Measurements from ENCODE around the gene RND3.

Gene RND3

GRCh38 chr2:150426724-150427123, 60.7 kb downstream of the RND3 start:
- no peaks in the 10 kb centered on the region for H3K9me3 ChIP-seq (ENCODE audit: insufficient read depth, low read length, severe bottlenecking)
- peaks cover 6% of the 10 kb centered on the region; the same call in 1 of the 2 replicates for H3K4me1 ChIP-seq (ENCODE audit: insufficient read depth, low read length)
- no peaks in the 10 kb centered on the region for H3K36me3 ChIP-seq (ENCODE audit: insufficient read depth, low read length)
- H4K20me1 ChIP-seq (ENCODE audit: insufficient read depth, low read length): no peaks in the 10 kb centered on the region
- no peak overlapping the region for H3K4me2 ChIP-seq (ENCODE audit: insufficient read depth, low read length)
- DNase-seq (no peak), ATAC-seq (ENCODE audit: insufficient read depth, low read depth) (no peak)
- no peaks in the 10 kb centered on the region for H3K79me2 ChIP-seq (ENCODE audit: insufficient read depth, low read length)
- no peak overlapping the region for H3K9ac ChIP-seq (ENCODE audit: low read depth, low read length)
- TF ChIP-seq CTCF (IDR thresholded peaks at IDR 0.05; ENCODE audit: borderline replicate concordance, extremely low read depth, low read length, poor library complexity, severe bottlenecking) (no peak), EZH2 (IDR thresholded peaks at IDR 0.05; ENCODE audit: borderline replicate concordance, low read depth, low read length, severe bottlenecking) (no peak)
- no peaks in the 10 kb centered on the region for H3K27me3 ChIP-seq (ENCODE audit: insufficient read depth, low read length, poor library complexity)
- no peak overlapping the region for H2AFZ ChIP-seq (ENCODE audit: low read depth, low read length)
- H3K4me3 ChIP-seq (ENCODE audit: low read depth in 1 of 2, low read length in 2 of 2): no peak overlapping the region
- H3K27ac ChIP-seq (ENCODE audit: low read length): no peak overlapping the region

GRCh38 chr2:150426315-150426714, 61.2 kb downstream of the RND3 start:
- H3K9ac ChIP-seq (ENCODE audit: low read depth, low read length): no peak overlapping the region
- ATAC-seq (ENCODE audit: insufficient read depth, low read depth) (0 out of 3 replicates have a peak, but pooled peaks have one; percentile 39), DNase-seq (no peak)
- no peaks in the 10 kb centered on the region for H3K9me3 ChIP-seq (ENCODE audit: insufficient read depth, low read length, severe bottlenecking)
- no peak overlapping the region for H3K4me3 ChIP-seq (ENCODE audit: low read depth in 1 of 2, low read length in 2 of 2)
- TF ChIP-seq EZH2 (IDR thresholded peaks at IDR 0.05; ENCODE audit: borderline replicate concordance, low read depth, low read length, severe bottlenecking): no peak
- no peak for TF ChIP-seq CTCF (IDR thresholded peaks at IDR 0.05; ENCODE audit: borderline replicate concordance, extremely low read depth, low read length, poor library complexity, severe bottlenecking)
- no peaks in the 10 kb centered on the region for H3K27me3 ChIP-seq (ENCODE audit: insufficient read depth, low read length, poor library complexity)
- H4K20me1 ChIP-seq (ENCODE audit: insufficient read depth, low read length): no peaks in the 10 kb centered on the region
- no peak overlapping the region for H3K27ac ChIP-seq (ENCODE audit: low read length)
- H3K36me3 ChIP-seq (ENCODE audit: insufficient read depth, low read length): no peaks in the 10 kb centered on the region
- H2AFZ ChIP-seq (ENCODE audit: low read depth, low read length): no peak overlapping the region
- no peak overlapping the region for H3K4me2 ChIP-seq (ENCODE audit: insufficient read depth, low read length)
- H3K4me1 ChIP-seq (ENCODE audit: insufficient read depth, low read length): peaks cover 6% of the 10 kb centered on the region; the same call in 1 of the 2 replicates
- H3K79me2 ChIP-seq (ENCODE audit: insufficient read depth, low read length): no peaks in the 10 kb centered on the region

- H2AFZ ChIP-seq (ENCODE audit: low read depth, low read length): no peak overlapping the region
- no peaks in the 10 kb centered on the region for H3K36me3 ChIP-seq (ENCODE audit: insufficient read depth, low read length)
- H3K9me3 ChIP-seq (ENCODE audit: insufficient read depth, low read length, severe bottlenecking): no peaks in the 10 kb centered on the region
- no peak overlapping the region for H3K9ac ChIP-seq (ENCODE audit: low read depth, low read length)
- ATAC-seq (ENCODE audit: insufficient read depth, low read depth) (no peak), DNase-seq (no peak)
- H3K4me1 ChIP-seq (ENCODE audit: insufficient read depth, low read length): peaks cover 6% of the 10 kb centered on the region; the same call in 1 of the 2 replicates
- H3K79me2 ChIP-seq (ENCODE audit: insufficient read depth, low read length): no peaks in the 10 kb centered on the region
- H4K20me1 ChIP-seq (ENCODE audit: insufficient read depth, low read length): no peaks in the 10 kb centered on the region
- no peak overlapping the region for H3K4me2 ChIP-seq (ENCODE audit: insufficient read depth, low read length)
- H3K27me3 ChIP-seq (ENCODE audit: insufficient read depth, low read length, poor library complexity): no peaks in the 10 kb centered on the region
- H3K27ac ChIP-seq (ENCODE audit: low read length): no peak overlapping the region
- TF ChIP-seq CTCF (IDR thresholded peaks at IDR 0.05; ENCODE audit: borderline replicate concordance, extremely low read depth, low read length, poor library complexity, severe bottlenecking) (no peak), EZH2 (IDR thresholded peaks at IDR 0.05; ENCODE audit: borderline replicate concordance, low read depth, low read length, severe bottlenecking) (no peak)
- no peak overlapping the region for H3K4me3 ChIP-seq (ENCODE audit: low read depth in 1 of 2, low read length in 2 of 2)
Measured at GRCh38 chr2:150425121-150425955, 62.1 kb downstream of the RND3 start.

Measured in DND-41 (cell line).